ENCODE results near the gene LAGE3.

- TF ChIP-seq CTCF (IDR thresholded peaks at IDR 0.05) (no peak), POLR2A (IDR thresholded peaks at IDR 0.05) (no peak)
Measured at GRCh38 chrX:154509455-154509854, 30.4 kb upstream of the LAGE3 start.

Data from body of pancreas (tissue), 4 donors.